ENCODE measurements around the gene SCN8A. TPM values are rescaled to one million over a fixed set of nuclear protein-coding genes. Genes with fewer than 3 reads are reported as not detected.

Gene SCN8A
- total and polyA plus RNA-seq, 2 experiments from 2014 or later: 4.6 to 23.9 TPM

DNA sequence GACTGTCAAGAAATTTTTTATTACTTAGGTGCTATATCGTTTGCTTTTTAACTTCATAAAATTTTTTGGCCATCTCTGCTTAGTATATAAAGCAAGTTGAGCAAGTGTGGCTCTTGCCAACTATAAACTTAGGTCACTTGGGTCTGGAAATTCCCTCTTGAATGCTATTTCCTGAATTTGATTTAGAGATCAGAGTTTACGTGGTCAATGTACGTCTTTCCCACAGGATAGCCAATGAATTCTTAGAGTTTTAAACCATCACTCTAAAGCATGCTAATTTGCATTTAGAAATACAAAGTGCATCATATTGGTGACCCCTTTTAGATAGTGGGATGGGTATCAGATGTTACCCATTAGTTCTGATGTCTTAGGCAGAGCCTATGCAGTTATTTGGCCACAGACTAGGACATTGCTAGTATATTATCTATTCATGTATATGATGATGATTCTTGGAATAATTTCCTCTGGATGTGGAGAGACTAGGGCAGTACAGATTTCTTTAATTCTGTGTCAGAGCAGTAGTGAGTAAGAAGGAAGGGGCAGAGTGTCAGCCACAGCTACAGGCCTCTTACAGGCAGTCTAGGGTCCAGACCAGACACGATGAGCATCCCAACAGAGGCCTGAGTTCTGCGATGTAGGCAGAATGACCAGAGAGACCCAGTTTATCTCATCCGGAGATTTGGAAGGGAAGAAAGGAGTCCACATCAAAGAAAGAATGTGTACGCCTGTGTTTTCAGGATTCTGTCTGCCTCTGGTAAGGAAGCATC is 30.3 kb downstream of the SCN8A start (continued):
- TF ChIP-seq, protein P1, sequence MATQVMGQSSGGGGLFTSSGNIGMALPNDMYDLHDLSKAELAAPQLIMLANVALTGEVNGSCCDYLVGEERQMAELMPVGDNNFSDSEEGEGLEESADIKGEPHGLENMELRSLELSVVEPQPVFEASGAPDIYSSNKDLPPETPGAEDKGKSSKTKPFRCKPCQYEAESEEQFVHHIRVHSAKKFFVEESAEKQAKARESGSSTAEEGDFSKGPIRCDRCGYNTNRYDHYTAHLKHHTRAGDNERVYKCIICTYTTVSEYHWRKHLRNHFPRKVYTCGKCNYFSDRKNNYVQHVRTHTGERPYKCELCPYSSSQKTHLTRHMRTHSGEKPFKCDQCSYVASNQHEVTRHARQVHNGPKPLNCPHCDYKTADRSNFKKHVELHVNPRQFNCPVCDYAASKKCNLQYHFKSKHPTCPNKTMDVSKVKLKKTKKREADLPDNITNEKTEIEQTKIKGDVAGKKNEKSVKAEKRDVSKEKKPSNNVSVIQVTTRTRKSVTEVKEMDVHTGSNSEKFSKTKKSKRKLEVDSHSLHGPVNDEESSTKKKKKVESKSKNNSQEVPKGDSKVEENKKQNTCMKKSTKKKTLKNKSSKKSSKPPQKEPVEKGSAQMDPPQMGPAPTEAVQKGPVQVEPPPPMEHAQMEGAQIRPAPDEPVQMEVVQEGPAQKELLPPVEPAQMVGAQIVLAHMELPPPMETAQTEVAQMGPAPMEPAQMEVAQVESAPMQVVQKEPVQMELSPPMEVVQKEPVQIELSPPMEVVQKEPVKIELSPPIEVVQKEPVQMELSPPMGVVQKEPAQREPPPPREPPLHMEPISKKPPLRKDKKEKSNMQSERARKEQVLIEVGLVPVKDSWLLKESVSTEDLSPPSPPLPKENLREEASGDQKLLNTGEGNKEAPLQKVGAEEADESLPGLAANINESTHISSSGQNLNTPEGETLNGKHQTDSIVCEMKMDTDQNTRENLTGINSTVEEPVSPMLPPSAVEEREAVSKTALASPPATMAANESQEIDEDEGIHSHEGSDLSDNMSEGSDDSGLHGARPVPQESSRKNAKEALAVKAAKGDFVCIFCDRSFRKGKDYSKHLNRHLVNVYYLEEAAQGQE (IDR thresholded peaks at IDR 0.05; ENCODE audit: unreplicated experiment): no peak
- TF ChIP-seq, protein P2, sequence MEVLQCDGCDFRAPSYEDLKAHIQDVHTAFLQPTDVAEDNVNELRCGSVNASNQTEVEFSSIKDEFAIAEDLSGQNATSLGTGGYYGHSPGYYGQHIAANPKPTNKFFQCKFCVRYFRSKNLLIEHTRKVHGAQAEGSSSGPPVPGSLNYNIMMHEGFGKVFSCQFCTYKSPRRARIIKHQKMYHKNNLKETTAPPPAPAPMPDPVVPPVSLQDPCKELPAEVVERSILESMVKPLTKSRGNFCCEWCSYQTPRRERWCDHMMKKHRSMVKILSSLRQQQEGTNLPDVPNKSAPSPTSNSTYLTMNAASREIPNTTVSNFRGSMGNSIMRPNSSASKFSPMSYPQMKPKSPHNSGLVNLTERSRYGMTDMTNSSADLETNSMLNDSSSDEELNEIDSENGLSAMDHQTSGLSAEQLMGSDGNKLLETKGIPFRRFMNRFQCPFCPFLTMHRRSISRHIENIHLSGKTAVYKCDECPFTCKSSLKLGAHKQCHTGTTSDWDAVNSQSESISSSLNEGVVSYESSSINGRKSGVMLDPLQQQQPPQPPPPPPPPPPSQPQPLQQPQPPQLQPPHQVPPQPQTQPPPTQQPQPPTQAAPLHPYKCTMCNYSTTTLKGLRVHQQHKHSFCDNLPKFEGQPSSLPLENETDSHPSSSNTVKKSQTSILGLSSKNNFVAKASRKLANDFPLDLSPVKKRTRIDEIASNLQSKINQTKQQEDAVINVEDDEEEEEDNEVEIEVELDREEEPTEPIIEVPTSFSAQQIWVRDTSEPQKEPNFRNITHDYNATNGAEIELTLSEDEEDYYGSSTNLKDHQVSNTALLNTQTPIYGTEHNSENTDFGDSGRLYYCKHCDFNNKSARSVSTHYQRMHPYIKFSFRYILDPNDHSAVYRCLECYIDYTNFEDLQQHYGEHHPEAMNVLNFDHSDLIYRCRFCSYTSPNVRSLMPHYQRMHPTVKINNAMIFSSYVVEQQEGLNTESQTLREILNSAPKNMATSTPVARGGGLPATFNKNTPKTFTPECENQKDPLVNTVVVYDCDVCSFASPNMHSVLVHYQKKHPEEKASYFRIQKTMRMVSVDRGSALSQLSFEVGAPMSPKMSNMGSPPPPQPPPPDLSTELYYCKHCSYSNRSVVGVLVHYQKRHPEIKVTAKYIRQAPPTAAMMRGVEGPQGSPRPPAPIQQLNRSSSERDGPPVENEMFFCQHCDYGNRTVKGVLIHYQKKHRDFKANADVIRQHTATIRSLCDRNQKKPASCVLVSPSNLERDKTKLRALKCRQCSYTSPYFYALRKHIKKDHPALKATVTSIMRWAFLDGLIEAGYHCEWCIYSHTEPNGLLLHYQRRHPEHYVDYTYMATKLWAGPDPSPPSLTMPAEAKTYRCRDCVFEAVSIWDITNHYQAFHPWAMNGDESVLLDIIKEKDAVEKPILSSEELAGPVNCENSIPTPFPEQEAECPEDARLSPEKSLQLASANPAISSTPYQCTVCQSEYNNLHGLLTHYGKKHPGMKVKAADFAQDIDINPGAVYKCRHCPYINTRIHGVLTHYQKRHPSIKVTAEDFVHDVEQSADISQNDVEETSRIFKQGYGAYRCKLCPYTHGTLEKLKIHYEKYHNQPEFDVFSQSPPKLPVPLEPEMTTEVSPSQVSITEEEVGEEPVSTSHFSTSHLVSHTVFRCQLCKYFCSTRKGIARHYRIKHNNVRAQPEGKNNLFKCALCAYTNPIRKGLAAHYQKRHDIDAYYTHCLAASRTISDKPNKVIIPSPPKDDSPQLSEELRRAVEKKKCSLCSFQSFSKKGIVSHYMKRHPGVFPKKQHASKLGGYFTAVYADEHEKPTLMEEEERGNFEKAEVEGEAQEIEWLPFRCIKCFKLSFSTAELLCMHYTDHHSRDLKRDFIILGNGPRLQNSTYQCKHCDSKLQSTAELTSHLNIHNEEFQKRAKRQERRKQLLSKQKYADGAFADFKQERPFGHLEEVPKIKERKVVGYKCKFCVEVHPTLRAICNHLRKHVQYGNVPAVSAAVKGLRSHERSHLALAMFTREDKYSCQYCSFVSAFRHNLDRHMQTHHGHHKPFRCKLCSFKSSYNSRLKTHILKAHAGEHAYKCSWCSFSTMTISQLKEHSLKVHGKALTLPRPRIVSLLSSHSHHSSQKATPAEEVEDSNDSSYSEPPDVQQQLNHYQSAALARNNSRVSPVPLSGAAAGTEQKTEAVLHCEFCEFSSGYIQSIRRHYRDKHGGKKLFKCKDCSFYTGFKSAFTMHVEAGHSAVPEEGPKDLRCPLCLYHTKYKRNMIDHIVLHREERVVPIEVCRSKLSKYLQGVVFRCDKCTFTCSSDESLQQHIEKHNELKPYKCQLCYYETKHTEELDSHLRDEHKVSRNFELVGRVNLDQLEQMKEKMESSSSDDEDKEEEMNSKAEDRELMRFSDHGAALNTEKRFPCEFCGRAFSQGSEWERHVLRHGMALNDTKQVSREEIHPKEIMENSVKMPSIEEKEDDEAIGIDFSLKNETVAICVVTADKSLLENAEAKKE (CRISPR knock-in tag; IDR thresholded peaks at IDR 0.05): no peak
- no peak for TF ChIP-seq NANOG (IDR thresholded peaks at IDR 0.05; ENCODE audit: borderline replicate concordance)

DNA sequence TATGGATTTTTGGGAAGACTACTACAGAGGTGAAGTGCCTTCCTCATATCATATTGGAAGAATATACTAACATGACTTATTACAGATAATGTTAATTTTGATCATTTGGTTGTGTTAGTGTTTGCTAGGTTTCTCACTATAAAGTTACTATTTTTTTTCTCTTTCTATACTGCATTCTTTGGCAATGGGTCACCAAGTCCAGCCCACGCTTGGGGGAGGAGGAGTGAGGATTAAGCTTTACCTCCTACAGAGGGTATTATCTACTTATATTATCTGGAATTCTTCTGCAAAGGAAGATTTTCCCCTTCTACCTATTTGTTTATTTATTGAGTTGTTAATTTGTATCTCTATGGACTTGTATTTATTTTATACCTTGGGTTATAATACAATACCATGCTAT is 31.5 kb downstream of the SCN8A start:
- peaks cover 11% of the 10 kb centered on the region for H4K20me1 ChIP-seq (replicated peaks; ENCODE audit: insufficient read depth)
- no peak overlapping the region for H3K4me2 ChIP-seq
- ATAC-seq: no peak; the same call in 2 of the 3 replicates
- no peak for DNase-seq (ENCODE audit: low spot score)
- no peak overlapping the region for H3K4me3 Mint-ChIP-seq
- H3K4me1 Mint-ChIP-seq: peaks cover 25% of the 10 kb centered on the region
- H3K27me3 ChIP-seq (ENCODE audit: insufficient read depth): no peaks in the 10 kb centered on the region
- H3K4me1 ChIP-seq (ENCODE audit: insufficient read depth): no peaks in the 10 kb centered on the region
- H3K27me3 Mint-ChIP-seq (ENCODE audit: insufficient read depth, low read depth, poor library complexity): no peaks in the 10 kb centered on the region
- peaks cover 7% of the 10 kb centered on the region; the same call in 1 of the 3 replicates for H3K36me3 Mint-ChIP-seq (ENCODE audit: low read depth)
- no peak overlapping the region for H2AFZ ChIP-seq
- H3K27ac Mint-ChIP-seq: peak overlapping the region; percentile 52; the same call in 1 of the 2 replicates
- no peaks in the 10 kb centered on the region for H3K36me3 ChIP-seq (ENCODE audit: insufficient read depth)
- H3F3A ChIP-seq (replicated peaks; ENCODE audit: low read depth): no peaks in the 10 kb centered on the region
- peaks cover 85% of the 10 kb centered on the region for H3K79me2 ChIP-seq (replicated peaks; ENCODE audit: insufficient read depth)
- H3K4me3 ChIP-seq: no peak overlapping the region
- H3K9me3 Mint-ChIP-seq: peaks cover 3% of the 10 kb centered on the region; the same call in 1 of the 3 replicates
- H3K9me2 ChIP-seq (ENCODE audit: insufficient read depth): no peaks in the 10 kb centered on the region
- no peak overlapping the region for H3K27ac ChIP-seq (ENCODE audit: low read depth)
- TF ChIP-seq, protein P2 (CRISPR knock-in tag; IDR thresholded peaks at IDR 0.05): no peak
- TF ChIP-seq POLR2AphosphoS5 (IDR thresholded peaks at IDR 0.05; ENCODE audit: low read depth): no peak

All from GM23338 (cell line).